ENCODE data around the gene CYP1B1.
"Not testable (repeated sequence)": the region's sequence is repeated elsewhere in the genome, so short reads cannot be mapped to it uniquely, and the experiment has no call there.

DNA sequence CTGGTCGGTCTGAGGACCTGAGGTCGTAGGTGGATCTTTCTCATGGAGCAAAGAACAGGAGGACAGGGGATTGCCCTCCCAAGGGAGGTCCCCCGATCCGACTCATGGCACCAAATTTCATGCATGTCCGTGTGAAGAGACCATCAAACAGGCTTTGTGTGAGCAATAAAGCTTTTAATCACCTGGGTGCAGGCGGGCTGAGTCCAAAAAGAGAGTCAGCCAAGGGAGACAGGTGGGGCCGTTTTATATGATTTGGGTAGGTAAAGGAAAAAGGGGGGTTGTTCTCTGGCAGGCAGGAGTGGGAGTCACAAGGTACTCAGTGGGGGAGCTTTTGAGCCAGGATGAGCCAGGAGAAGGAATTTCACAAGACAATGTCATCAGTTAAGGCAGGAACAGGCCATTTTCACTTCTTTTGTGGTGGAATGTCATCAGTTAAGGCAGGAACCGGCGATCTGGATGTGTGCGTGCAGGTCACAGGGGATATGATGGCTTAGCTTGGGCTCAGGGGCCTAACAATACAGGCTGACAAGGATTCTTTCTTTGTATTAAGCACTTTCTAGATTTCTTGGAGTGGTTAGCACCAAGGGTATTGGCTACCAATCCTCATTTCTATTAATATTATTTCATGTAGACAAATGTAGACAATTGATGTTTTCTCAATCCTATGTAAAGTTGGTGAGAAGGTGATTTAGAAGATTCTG, 10.2 kb upstream of the CYP1B1 start:
- TF ChIP-seq BHLHE40, POLR2A, FOS (IDR thresholded peaks at IDR 0.05; ENCODE audit: low read depth, low read length): not testable (repeated sequence)
- TF ChIP-seq, protein P1, sequence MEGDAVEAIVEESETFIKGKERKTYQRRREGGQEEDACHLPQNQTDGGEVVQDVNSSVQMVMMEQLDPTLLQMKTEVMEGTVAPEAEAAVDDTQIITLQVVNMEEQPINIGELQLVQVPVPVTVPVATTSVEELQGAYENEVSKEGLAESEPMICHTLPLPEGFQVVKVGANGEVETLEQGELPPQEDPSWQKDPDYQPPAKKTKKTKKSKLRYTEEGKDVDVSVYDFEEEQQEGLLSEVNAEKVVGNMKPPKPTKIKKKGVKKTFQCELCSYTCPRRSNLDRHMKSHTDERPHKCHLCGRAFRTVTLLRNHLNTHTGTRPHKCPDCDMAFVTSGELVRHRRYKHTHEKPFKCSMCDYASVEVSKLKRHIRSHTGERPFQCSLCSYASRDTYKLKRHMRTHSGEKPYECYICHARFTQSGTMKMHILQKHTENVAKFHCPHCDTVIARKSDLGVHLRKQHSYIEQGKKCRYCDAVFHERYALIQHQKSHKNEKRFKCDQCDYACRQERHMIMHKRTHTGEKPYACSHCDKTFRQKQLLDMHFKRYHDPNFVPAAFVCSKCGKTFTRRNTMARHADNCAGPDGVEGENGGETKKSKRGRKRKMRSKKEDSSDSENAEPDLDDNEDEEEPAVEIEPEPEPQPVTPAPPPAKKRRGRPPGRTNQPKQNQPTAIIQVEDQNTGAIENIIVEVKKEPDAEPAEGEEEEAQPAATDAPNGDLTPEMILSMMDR (conservative IDR thresholded peaks at IDR 0.05; ENCODE audit: low read depth, low read length): not testable (repeated sequence)

Measured in IMR-90 (cell line).